ENCODE data around the gene ALG12. TPM values are rescaled to one million over a fixed set of nuclear protein-coding genes. Genes with fewer than 3 reads are reported as not detected.

The ALG12 gene
- total RNA-seq, 1 experiment from 2014 or later: 18.6 TPM

DNA sequence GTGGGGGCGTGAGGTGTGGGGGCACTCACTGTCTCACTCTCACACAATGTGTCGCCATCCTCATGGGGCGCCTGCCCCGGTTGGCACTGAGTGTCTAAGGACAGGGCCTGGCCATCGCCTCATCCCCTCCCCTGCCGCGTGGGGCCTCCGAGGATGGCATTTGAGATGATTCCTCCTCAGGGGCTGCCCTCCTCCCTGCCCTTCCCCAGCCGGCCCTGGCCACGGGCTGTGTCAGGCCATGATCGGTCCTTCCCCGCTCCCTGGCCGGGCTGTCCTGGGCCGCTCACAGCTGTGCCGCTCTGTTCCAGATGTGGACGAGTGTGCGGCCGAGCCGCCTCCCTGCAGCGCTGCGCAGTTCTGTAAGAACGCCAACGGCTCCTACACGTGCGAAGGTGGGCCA, 4.7 kb upstream of the ALG12 start:
- H3K27ac ChIP-seq (ENCODE audit: low read depth, low read length, poor library complexity, severe bottlenecking): peak overlapping the region; percentile 63
- intact Hi-C loops (cut with micrococcal nuclease; ENCODE audit: unreplicated experiment): no loop called here
- H3K36me3 ChIP-seq (ENCODE audit: insufficient read depth, low read length, poor library complexity, severe bottlenecking): no peaks in the 10 kb centered on the region
- DNase-seq (ENCODE audit: low spot score): no peak
- POLR2A ChIA-PET (ENCODE audit: low non-redundant PET): no interaction called here
- no peak for TF ChIP-seq EZH2 (IDR thresholded peaks at IDR 0.05; ENCODE audit: borderline replicate concordance, low read depth, low read length, poor library complexity, severe bottlenecking)
- TF ChIP-seq, protein P1, sequence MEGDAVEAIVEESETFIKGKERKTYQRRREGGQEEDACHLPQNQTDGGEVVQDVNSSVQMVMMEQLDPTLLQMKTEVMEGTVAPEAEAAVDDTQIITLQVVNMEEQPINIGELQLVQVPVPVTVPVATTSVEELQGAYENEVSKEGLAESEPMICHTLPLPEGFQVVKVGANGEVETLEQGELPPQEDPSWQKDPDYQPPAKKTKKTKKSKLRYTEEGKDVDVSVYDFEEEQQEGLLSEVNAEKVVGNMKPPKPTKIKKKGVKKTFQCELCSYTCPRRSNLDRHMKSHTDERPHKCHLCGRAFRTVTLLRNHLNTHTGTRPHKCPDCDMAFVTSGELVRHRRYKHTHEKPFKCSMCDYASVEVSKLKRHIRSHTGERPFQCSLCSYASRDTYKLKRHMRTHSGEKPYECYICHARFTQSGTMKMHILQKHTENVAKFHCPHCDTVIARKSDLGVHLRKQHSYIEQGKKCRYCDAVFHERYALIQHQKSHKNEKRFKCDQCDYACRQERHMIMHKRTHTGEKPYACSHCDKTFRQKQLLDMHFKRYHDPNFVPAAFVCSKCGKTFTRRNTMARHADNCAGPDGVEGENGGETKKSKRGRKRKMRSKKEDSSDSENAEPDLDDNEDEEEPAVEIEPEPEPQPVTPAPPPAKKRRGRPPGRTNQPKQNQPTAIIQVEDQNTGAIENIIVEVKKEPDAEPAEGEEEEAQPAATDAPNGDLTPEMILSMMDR (conservative IDR thresholded peaks at IDR 0.05; ENCODE audit: low read depth, low read length): no peak
- H3K9me3 ChIP-seq (ENCODE audit: low read depth, low read length, poor library complexity, severe bottlenecking): no peaks in the 10 kb centered on the region
- CTCF ChIA-PET: no interaction called here
- H3K4me3 ChIP-seq (ENCODE audit: low read depth, low read length, poor library complexity, severe bottlenecking): no peak overlapping the region
- H3K4me1 ChIP-seq (ENCODE audit: insufficient read depth, low read length, poor library complexity, severe bottlenecking): peaks cover 17% of the 10 kb centered on the region
- BruUV-seq (replicated peaks): no TSS peak
- H3K27me3 ChIP-seq (replicated peaks; ENCODE audit: insufficient read depth, low read depth, low read length, poor library complexity): no peaks in the 10 kb centered on the region

- Histone ChIP-seq H3K4me3 (ENCODE audit: low read depth, low read length, poor library complexity, severe bottlenecking) (no peak overlapping the region), H3K27ac (ENCODE audit: low read depth, low read length, poor library complexity, severe bottlenecking) (no peak overlapping the region), H3K4me1 (ENCODE audit: insufficient read depth, low read length, poor library complexity, severe bottlenecking) (peaks cover 17% of the 10 kb centered on the region), H3K27me3 (replicated peaks; ENCODE audit: insufficient read depth, low read depth, low read length, poor library complexity) (no peaks in the 10 kb centered on the region), H3K36me3 (ENCODE audit: insufficient read depth, low read length, poor library complexity, severe bottlenecking) (no peaks in the 10 kb centered on the region), H3K9me3 (ENCODE audit: low read depth, low read length, poor library complexity, severe bottlenecking) (no peaks in the 10 kb centered on the region)
- POLR2A ChIA-PET (ENCODE audit: low non-redundant PET): no interaction called here
- intact Hi-C loops (cut with micrococcal nuclease; ENCODE audit: unreplicated experiment): no loop called here
- CTCF ChIA-PET: no interaction called here
- no peak for DNase-seq (ENCODE audit: low spot score)
- no TSS peak for BruUV-seq (replicated peaks)
- TF ChIP-seq, protein P1 (conservative IDR thresholded peaks at IDR 0.05; ENCODE audit: low read depth, low read length): no peak
- TF ChIP-seq EZH2 (IDR thresholded peaks at IDR 0.05; ENCODE audit: borderline replicate concordance, low read depth, low read length, poor library complexity, severe bottlenecking): no peak
Measured at GRCh38 chr22:49922484-49922883, 4.2 kb upstream of the ALG12 start.

DNA sequence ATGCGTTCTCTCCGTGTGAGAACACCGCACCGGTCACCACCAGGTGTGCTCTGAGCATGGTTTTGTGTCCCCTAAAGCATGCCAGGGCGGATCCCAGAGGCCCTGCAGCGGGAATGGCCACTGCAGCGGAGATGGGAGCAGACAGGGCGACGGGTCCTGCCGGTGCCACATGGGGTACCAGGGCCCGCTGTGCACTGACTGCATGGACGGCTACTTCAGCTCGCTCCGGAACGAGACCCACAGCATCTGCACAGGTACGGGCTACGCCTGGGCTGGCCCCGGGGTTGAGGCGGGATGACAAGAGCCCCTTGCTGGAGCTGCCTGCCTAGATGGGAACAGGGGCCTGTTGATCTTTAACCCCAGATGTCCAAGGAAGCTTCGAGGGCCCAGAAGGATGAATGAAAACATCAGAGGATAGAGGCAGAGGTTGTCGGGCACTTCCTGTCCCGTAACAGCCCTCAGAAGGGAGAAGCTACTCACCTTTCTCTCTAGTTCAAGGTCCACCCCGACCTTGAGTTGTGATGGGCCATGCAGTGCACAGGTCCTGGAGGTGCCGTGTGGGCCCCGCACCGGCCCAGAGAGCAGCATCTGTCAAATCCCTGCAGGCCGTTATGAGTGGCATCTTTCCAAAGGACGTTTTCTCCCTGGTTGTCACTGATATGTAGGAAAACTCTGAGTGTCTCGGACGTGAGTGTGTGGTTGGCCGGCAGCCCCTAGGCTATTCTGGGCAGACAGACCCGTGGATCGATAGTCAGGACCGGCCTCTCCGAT, 3.5 kb upstream of the ALG12 start:
- H3K27ac ChIP-seq (ENCODE audit: low read depth, low read length, poor library complexity, severe bottlenecking): no peak overlapping the region
- CTCF ChIA-PET: no interaction called here

More for the DNA sequence above, 3.5 kb upstream of the ALG12 start:
- Histone ChIP-seq H3K9me3 (ENCODE audit: low read depth, low read length, poor library complexity, severe bottlenecking) (no peaks in the 10 kb centered on the region), H3K36me3 (ENCODE audit: insufficient read depth, low read length, poor library complexity, severe bottlenecking) (no peaks in the 10 kb centered on the region), H3K4me1 (ENCODE audit: insufficient read depth, low read length, poor library complexity, severe bottlenecking) (peaks cover 17% of the 10 kb centered on the region), H3K4me3 (ENCODE audit: low read depth, low read length, poor library complexity, severe bottlenecking) (no peak overlapping the region), H3K27me3 (replicated peaks; ENCODE audit: insufficient read depth, low read depth, low read length, poor library complexity) (no peaks in the 10 kb centered on the region)
- DNase-seq (ENCODE audit: low spot score): no peak
- BruUV-seq (replicated peaks): no TSS peak
- TF ChIP-seq, protein P1 (conservative IDR thresholded peaks at IDR 0.05; ENCODE audit: low read depth, low read length): no peak
- no peak for TF ChIP-seq EZH2 (IDR thresholded peaks at IDR 0.05; ENCODE audit: borderline replicate concordance, low read depth, low read length, poor library complexity, severe bottlenecking)
- POLR2A ChIA-PET (ENCODE audit: low non-redundant PET): no interaction called here
- intact Hi-C loops (cut with micrococcal nuclease; ENCODE audit: unreplicated experiment): no loop called here
